Measurements from ENCODE around the gene RNF212B. TPM values are rescaled to one million over a fixed set of nuclear protein-coding genes. Genes with fewer than 3 reads are reported as not detected.
"Not testable (repeated sequence)": the region's sequence is repeated elsewhere in the genome, so short reads cannot be mapped to it uniquely, and the experiment has no call there.

RNF212B gene
- total RNA-seq, 4 donors from 2014 or later: not detected

DNA sequence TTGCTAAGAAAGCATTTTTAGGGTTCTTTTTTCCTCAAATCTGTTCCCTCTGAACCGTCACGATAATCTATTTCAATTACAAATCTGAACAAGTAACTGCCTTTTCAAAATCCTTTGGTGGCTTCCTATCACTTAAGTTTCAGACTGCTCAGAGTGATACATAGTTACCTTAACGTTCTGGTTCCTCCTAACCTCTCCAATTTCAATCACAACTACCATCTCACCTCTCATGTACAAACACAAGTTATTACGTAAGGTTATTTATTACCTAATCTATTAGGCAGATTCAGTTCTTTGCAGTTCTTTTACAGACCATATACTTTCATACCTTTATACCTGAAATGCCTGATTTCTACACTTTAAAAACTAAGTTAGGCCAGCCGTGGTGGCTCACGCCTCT, 12.1 kb downstream of the RNF212B start:
- no peak for DNase-seq
- H3K27me3 ChIP-seq: no peaks in the 10 kb centered on the region
- no peak overlapping the region for H3K4me3 ChIP-seq
- no peak overlapping the region for H3K27ac ChIP-seq
- H3K4me1 ChIP-seq: no peaks in the 10 kb centered on the region
- no peaks in the 10 kb centered on the region for H3K36me3 ChIP-seq
- H3K9me3 ChIP-seq: no peaks in the 10 kb centered on the region
- TF ChIP-seq, protein P1, sequence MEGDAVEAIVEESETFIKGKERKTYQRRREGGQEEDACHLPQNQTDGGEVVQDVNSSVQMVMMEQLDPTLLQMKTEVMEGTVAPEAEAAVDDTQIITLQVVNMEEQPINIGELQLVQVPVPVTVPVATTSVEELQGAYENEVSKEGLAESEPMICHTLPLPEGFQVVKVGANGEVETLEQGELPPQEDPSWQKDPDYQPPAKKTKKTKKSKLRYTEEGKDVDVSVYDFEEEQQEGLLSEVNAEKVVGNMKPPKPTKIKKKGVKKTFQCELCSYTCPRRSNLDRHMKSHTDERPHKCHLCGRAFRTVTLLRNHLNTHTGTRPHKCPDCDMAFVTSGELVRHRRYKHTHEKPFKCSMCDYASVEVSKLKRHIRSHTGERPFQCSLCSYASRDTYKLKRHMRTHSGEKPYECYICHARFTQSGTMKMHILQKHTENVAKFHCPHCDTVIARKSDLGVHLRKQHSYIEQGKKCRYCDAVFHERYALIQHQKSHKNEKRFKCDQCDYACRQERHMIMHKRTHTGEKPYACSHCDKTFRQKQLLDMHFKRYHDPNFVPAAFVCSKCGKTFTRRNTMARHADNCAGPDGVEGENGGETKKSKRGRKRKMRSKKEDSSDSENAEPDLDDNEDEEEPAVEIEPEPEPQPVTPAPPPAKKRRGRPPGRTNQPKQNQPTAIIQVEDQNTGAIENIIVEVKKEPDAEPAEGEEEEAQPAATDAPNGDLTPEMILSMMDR (IDR thresholded peaks at IDR 0.05): no peak
- no peak for TF ChIP-seq POLR2A (IDR thresholded peaks at IDR 0.05)

DNA sequence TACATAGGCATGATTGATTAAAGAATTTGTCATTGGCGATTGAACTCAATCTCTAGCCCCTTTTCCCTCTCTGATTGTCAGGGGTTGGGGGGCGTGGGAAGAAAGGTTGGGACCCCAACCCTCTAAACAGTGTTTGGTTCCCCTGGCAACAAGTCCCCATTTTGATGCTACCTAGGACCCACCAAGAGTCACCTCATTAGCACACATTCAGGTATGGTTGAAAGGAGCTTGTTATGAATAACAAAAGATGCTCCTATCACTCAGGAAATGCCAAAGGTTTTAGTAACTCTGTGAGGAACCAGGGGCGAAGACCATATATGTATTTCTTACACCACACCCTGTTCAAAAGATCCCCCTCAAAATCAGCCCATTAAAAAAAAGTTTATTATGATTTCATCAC, 14.3 kb downstream of the RNF212B start:
- Histone ChIP-seq H3K4me1 (no peaks in the 10 kb centered on the region), H3K27ac (no peak overlapping the region), H3K4me3 (no peak overlapping the region), H3K9me3 (no peaks in the 10 kb centered on the region), H3K27me3 (no peaks in the 10 kb centered on the region), H3K36me3 (no peaks in the 10 kb centered on the region)
- no peak for TF ChIP-seq POLR2A (IDR thresholded peaks at IDR 0.05)
- TF ChIP-seq, protein P1 (IDR thresholded peaks at IDR 0.05): no peak
- no peak for DNase-seq

DNA sequence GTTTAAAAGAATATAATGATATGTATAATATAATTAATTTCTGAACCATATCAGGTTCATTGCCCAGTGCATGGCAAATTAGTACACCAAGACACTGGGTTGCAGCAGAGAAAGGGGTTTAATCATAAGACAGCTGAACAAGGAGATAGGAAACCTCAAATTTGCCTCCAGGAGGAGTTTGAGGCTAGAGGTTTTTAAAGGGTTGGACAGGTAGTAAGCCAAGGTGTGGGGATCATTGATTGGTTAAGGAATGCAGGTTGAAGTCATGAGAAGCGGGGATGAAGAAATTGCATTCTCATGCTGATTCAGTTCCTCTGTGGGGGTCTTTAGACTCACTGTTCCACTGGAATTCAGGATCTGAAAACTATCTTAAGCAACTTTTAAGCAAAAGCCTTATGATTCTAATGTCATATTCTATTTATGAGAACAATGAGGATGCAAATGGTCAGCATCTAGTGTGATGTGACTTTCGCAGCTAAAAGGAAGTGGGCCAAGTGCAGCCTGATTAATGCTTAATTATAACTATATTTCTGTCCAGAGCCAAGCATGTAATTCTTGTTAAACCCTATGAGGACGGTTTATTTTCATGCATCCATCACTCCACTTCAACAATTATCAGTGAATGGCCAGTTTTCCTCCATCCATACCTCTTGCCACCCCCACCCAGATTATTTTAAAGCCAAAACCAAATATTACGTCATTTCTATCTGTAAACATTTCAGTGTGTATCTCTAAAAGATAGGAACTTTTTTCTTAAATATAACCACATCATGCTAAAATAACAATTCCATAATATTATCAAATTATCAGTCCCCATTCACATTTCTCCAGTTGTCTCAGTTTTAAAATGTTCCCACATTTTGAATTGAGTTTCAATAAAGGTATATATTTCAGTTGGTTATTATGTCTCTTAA, 14.9 kb downstream of the RNF212B start:
- H3K27ac ChIP-seq: no peak overlapping the region
- no peaks in the 10 kb centered on the region for H3K27me3 ChIP-seq
- no peak overlapping the region for H3K4me3 ChIP-seq
- H3K9me3 ChIP-seq: no peaks in the 10 kb centered on the region
- TF ChIP-seq, protein P1 (IDR thresholded peaks at IDR 0.05): no peak
- TF ChIP-seq POLR2A (IDR thresholded peaks at IDR 0.05): no peak
- DNase-seq: no peak
- H3K36me3 ChIP-seq: no peaks in the 10 kb centered on the region
- no peaks in the 10 kb centered on the region for H3K4me1 ChIP-seq

DNA sequence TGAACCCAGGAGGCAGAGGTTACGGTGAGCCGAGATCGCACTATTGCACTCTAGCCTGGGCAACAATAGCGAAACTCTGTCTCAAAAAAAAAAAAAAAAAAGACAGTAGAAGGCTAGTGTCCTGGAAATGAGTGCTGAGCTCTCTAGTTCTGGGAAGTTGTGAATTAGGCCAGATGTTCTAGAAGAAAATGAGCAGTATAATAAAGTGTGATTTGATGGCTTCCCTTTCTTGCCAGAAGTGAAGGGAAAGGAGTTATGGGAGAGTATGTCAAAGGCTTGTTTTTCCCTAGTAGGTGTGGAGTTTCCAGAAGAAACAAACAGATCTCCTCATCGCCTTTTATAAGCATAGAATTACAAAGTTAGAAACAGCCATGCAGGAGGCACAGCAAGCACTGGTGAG, 20.5 kb downstream of the RNF212B start:
- Histone ChIP-seq H3K27me3 (no peaks in the 10 kb centered on the region), H3K9me3 (no peaks in the 10 kb centered on the region), H3K4me1 (no peaks in the 10 kb centered on the region), H3K4me3 (no peak overlapping the region), H3K27ac (no peak overlapping the region), H3K36me3 (no peaks in the 10 kb centered on the region)
- TF ChIP-seq POLR2A (IDR thresholded peaks at IDR 0.05): no peak
- TF ChIP-seq, protein P1 (IDR thresholded peaks at IDR 0.05): no peak
- DNase-seq: no peak

DNA sequence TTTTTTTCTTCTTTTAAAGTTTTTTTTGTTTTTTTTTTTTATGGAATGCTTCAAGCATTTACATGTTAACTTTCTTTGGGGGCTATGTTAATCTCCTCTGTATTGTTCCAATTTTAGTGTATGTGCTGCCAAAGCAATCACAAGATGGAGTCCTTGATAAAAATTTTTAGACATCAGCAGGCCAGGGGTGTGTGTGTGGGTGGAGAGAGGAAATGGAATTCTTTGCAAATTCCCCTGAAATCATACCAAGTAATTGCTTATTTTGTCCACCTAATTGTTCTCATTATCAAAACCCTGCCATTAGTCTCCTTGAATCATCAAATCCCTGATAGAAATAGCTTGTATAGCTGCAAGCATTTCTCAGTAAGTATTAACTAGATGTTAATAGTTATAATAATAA, 21.7 kb downstream of the RNF212B start:
- H3K36me3 ChIP-seq: no peaks in the 10 kb centered on the region
- H3K27ac ChIP-seq: no peak overlapping the region
- DNase-seq: no peak
- H3K4me3 ChIP-seq: no peak overlapping the region
- TF ChIP-seq, protein P1 (IDR thresholded peaks at IDR 0.05): no peak
- TF ChIP-seq POLR2A (IDR thresholded peaks at IDR 0.05): no peak
- H3K4me1 ChIP-seq: no peaks in the 10 kb centered on the region
- H3K27me3 ChIP-seq: no peaks in the 10 kb centered on the region
- H3K9me3 ChIP-seq: no peaks in the 10 kb centered on the region

DNA sequence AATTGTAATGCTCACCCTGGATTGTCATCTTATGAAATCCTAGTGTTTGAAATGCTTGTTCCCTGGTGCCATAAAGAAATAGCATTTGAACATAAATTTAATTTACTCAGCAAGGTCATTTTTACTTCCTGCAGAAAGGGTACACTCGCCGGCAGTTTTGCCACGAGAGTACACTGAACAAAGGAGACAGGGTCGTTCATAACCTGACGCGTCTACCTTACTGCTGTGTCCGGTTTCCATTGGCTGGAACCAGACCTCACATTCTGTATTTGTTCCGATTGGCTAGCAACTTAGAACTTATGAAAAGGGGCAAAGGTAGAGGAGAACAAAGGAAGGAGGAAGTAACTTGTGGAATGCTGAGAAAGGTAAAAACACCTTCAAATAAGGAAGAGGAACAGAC, 23.1 kb downstream of the RNF212B start:
- not testable (repeated sequence) for H3K36me3 ChIP-seq, H3K27ac ChIP-seq, H3K9me3 ChIP-seq, DNase-seq, H3K27me3 ChIP-seq, H3K4me3 ChIP-seq, H3K4me1 ChIP-seq

Data from Peyer's patch (tissue), 4 donors.